AG09309 (cell line): ENCODE results near the gene SLIT3.

Experiments used
- DNase-seq: peaks from one replicate; pipeline ENCODE4 v3.0.0-alpha.2; 2010; ENCODE audit warnings: low read depth
- H3K4me3 ChIP-seq: 2 replicates; pipeline ENCODE4 v1.5.1; 2011; ENCODE audit warnings: mild to moderate bottlenecking, low read depth, low read length, moderate library complexity; ENCODE audit not compliant: control insufficient read depth
- TF ChIP-seq, protein P1 (sequence below): IDR thresholded peaks from 2 replicates; pipeline ENCODE4 v1.5.1; 2011; ENCODE audit warnings: mild to moderate bottlenecking, low read depth, low read length, inconsistent platforms; ENCODE audit not compliant: insufficient read depth, control insufficient read depth; ENCODE audit errors: missing control alignments

The SLIT3 gene

GRCh38 chr5:168666356-168666755 lies 634.6 kb downstream of the SLIT3 start:
- no peak for DNase-seq
- no peak overlapping the region for H3K4me3 ChIP-seq
- TF ChIP-seq, protein P1, sequence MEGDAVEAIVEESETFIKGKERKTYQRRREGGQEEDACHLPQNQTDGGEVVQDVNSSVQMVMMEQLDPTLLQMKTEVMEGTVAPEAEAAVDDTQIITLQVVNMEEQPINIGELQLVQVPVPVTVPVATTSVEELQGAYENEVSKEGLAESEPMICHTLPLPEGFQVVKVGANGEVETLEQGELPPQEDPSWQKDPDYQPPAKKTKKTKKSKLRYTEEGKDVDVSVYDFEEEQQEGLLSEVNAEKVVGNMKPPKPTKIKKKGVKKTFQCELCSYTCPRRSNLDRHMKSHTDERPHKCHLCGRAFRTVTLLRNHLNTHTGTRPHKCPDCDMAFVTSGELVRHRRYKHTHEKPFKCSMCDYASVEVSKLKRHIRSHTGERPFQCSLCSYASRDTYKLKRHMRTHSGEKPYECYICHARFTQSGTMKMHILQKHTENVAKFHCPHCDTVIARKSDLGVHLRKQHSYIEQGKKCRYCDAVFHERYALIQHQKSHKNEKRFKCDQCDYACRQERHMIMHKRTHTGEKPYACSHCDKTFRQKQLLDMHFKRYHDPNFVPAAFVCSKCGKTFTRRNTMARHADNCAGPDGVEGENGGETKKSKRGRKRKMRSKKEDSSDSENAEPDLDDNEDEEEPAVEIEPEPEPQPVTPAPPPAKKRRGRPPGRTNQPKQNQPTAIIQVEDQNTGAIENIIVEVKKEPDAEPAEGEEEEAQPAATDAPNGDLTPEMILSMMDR: no peak

DNA sequence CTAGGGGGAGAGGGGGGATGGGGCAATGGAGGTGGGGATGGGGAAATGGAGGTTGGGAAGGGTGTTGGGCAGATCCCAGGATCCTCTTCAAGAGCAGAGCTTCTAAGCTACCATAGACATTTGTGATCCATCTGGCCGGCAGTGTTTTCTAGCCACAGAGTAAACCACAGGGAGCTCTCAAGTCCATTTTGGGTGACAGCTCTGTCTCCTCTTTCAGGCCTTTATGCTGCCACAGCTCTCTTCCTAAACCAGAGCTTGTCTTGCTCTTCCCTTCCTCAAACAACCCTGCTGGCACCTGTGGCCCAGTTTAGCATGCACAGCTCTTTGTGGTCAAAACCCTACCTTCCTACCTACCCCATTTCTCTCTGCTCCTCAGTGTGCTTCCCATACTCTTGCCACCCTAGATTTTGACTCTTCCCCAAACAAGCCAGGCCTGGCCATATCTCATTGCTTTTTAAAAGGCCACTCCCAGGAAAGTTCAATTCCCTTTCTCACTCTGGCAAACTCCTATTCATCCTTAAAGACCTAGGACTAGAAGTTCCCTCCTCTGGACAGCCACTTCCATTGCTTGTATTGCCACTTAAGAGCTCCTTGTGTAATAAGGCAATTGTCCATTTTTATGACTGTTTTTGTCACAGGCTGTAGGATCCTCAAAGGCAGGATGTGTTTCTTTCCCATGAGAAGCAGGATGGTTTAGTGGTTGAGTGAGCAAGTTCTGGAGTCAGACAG lies 637.5 kb downstream of the SLIT3 start:
- TF ChIP-seq, protein P1: no peak
- H3K4me3 ChIP-seq: no peak overlapping the region
- DNase-seq: no peak

GRCh38 chr5:168661593-168662485 lies 639.1 kb downstream of the SLIT3 start:
- no peak overlapping the region for H3K4me3 ChIP-seq
- TF ChIP-seq, protein P1: no peak
- no peak for DNase-seq

GRCh38 chr5:168660691-168661090 lies 640.2 kb downstream of the SLIT3 start:
- TF ChIP-seq, protein P1: no peak
- H3K4me3 ChIP-seq: no peak overlapping the region
- no peak for DNase-seq

- no peak for DNase-seq
- TF ChIP-seq, protein P1: no peak
- H3K4me3 ChIP-seq: no peak overlapping the region
Observed at GRCh38 chr5:168659286-168659847, 641.6 kb downstream of the SLIT3 start.

DNA sequence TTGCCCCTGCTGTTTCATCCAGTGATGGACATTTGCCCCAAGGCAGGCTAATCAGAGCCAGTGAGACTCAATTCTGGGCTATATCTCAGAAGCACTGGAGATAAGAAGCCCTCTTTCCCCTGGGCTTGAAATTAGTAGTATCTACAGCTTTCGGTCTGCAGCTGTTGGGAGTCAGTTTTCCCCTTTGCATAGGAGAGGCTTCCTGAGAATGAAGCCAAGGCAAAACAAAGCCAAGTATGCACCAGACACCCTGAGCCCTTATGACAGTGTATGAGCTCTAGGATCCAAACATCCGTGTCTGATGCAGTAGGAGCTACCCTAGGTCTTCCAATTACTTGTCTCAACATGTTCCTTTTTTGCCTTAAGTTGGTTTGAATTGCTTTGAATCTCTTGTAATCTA lies 642.5 kb downstream of the SLIT3 start:
- TF ChIP-seq, protein P1: no peak
- DNase-seq: no peak
- H3K4me3 ChIP-seq: no peak overlapping the region
